Stomach (tissue), 9 donors: Measurements from ENCODE around the gene TBXAS1. TPM values are rescaled to one million over a fixed set of nuclear protein-coding genes. Genes with fewer than 3 reads are reported as not detected.

Experiments
- DNase-seq, 2 donors: peaks; one replicate each; pipeline versions ENCODE4 v3.0.0 to v3.0.0-alpha.2; 2013 to 2019
- H3K27ac ChIP-seq, 5 donors: fragments of 200-600 bp in 4 of 5; sonication (generic) in 4 of 5; one replicate each; pipeline ENCODE4 v1.5.1; 2013 to 2019; ENCODE audit warnings: mild to moderate bottlenecking in 1 of 5, moderate library complexity in 1 of 5
- H3K27me3 ChIP-seq, 3 donors: fragments of 200-600 bp; sonication (generic); one replicate each; pipeline ENCODE4 v1.5.1; 2017 to 2019; ENCODE audit warnings: mixed run types in 1 of 3
- H3K36me3 ChIP-seq, 4 donors: fragments of 200-600 bp; sonication (generic); 1 replicate in 3 of 4; 2 replicates in 1 of 4; pipeline ENCODE4 v1.5.1; 2016 to 2019
- H3K4me1 ChIP-seq, 4 donors: fragments of 200-600 bp; sonication (generic); one replicate each; pipeline ENCODE4 v1.5.1; 2016 to 2019
- H3K4me3 ChIP-seq, 4 donors: fragments of 200-600 bp; sonication (generic) in 3 of 4; one replicate each; pipeline ENCODE4 v1.5.1; 2016 to 2019; ENCODE audit warnings: mild to moderate bottlenecking in 1 of 4
- H3K9me3 ChIP-seq, 4 donors: fragments of 200-600 bp; sonication (generic); one replicate each; pipeline ENCODE4 v1.5.1; 2016 to 2019
- EP300 ChIP-seq: sonication (generic); formaldehyde crosslinking; IDR thresholded peaks from one replicate; pipeline ENCODE4 v1.6.1; 2017; ENCODE audit warnings: antibody characterized with exemption
- POLR2A ChIP-seq, 4 donors: fragments of 450-650 bp; IDR thresholded peaks; one replicate each; pipeline ENCODE4 v1.6.1; 2016; ENCODE audit warnings: antibody characterized with exemption in 4 of 4, control low read depth in 2 of 4, mild to moderate bottlenecking in 1 of 4, moderate library complexity in 1 of 4
- POLR2AphosphoS5 ChIP-seq, 3 donors: sonication (generic); formaldehyde crosslinking; IDR thresholded peaks; one replicate each; pipeline ENCODE4 v1.6.1; 2016; ENCODE audit warnings: antibody characterized with exemption in 3 of 3
- WGBS, 5 donors: extraction: QIAGEN DNeasy Blood & Tissue Kit in 3 of 5; methylation state at CpG; one replicate each; pipeline versions ENCODE4 v1.1.5 to v1.1.7; 2013 to 2018; 5-methylcytosine and 5-hydroxymethylcytosine counted together
- intact Hi-C: fragments of 100-400 bp; cut with DNase I; formaldehyde crosslinking; loops from one replicate; pipeline ENCODE4 v1.15.1; 2023; ENCODE audit warnings: low total_unique reads
- polyA plus RNA-seq, 3 donors: library from polyadenylated mRNA; stranded (reverse); fragments of 200-250 nt; gene quantifications; one replicate each; pipeline ENCODE4 v1.2.3, GENCODE V29; 2013
- total RNA-seq, 5 donors: library from RNA; depleted of rRNA; stranded (reverse); fragments of >200 nt; gene quantifications; one replicate each; pipeline versions ENCODE4 v1.1.0 to v1.2.3, GENCODE V29; 2014 to 2016
- TF ChIP-seq, protein P1 (sequence below), 7 experiments: fragments of 450-650 bp in 4 of 7; fragments of 200-600 bp in 3 of 7; sonication (generic) in 3 of 7; IDR thresholded peaks; one replicate each; pipeline ENCODE4 v1.5.1; 2016 to 2019; ENCODE audit warnings: antibody characterized with exemption in 7 of 7, control low read depth in 2 of 7, mild to moderate bottlenecking in 1 of 7
- donor health status: healthy with polysubstance abuse.
- donor health status: Bipolar disorder and iron deficiency.
- donor health status: healthy.

The TBXAS1 gene
- total and polyA plus RNA-seq, 8 donors: 1.4 to 92.8 (median 15.1) TPM

DNA sequence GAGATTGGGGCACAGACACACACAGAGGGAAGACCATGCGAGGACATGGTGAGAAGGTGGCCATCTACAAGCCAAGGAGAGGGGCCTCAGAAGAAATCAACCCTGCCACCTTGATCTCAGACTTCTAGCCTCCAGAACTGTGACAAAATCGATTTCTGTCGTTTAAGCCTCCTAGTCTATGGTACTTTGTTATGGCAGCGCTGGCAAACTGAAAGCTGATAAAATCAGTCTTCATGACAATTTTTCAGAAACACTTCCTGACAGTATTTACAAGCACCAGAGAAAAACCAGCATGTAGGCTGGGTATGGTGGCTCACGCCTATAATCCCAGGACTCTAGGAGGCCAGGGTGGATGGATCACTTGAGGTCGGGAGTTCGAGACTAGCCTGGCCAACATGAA lies 229.5 kb downstream of the TBXAS1 start:
- peaks cover 9 to 32% (median 24%) of the 10 kb centered on the region in 4 donors for H3K36me3 ChIP-seq
- TF ChIP-seq EP300 (no peak), POLR2A (IDR thresholded peaks at IDR 0.05) (no peak), POLR2AphosphoS5 (IDR thresholded peaks at IDR 0.05) (no peak)
- TF ChIP-seq, protein P1, sequence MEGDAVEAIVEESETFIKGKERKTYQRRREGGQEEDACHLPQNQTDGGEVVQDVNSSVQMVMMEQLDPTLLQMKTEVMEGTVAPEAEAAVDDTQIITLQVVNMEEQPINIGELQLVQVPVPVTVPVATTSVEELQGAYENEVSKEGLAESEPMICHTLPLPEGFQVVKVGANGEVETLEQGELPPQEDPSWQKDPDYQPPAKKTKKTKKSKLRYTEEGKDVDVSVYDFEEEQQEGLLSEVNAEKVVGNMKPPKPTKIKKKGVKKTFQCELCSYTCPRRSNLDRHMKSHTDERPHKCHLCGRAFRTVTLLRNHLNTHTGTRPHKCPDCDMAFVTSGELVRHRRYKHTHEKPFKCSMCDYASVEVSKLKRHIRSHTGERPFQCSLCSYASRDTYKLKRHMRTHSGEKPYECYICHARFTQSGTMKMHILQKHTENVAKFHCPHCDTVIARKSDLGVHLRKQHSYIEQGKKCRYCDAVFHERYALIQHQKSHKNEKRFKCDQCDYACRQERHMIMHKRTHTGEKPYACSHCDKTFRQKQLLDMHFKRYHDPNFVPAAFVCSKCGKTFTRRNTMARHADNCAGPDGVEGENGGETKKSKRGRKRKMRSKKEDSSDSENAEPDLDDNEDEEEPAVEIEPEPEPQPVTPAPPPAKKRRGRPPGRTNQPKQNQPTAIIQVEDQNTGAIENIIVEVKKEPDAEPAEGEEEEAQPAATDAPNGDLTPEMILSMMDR (IDR thresholded peaks at IDR 0.05): no peak
- H3K4me1 ChIP-seq: peaks cover 35 to 56% (median 40%) of the 10 kb centered on the region in 4 donors
- intact Hi-C loops: no loop called here
- no peak for DNase-seq
- 68 to 85% (median 77%) methylated on average over 7 of the region's 7 CpGs for WGBS, 5 donors
- no peaks in the 10 kb centered on the region for H3K27me3 ChIP-seq
- H3K4me3 ChIP-seq: no peak overlapping the region
- no peaks in the 10 kb centered on the region for H3K9me3 ChIP-seq
- H3K27ac ChIP-seq: peak overlapping the region in 1 of 5 donors; percentile 96

DNA sequence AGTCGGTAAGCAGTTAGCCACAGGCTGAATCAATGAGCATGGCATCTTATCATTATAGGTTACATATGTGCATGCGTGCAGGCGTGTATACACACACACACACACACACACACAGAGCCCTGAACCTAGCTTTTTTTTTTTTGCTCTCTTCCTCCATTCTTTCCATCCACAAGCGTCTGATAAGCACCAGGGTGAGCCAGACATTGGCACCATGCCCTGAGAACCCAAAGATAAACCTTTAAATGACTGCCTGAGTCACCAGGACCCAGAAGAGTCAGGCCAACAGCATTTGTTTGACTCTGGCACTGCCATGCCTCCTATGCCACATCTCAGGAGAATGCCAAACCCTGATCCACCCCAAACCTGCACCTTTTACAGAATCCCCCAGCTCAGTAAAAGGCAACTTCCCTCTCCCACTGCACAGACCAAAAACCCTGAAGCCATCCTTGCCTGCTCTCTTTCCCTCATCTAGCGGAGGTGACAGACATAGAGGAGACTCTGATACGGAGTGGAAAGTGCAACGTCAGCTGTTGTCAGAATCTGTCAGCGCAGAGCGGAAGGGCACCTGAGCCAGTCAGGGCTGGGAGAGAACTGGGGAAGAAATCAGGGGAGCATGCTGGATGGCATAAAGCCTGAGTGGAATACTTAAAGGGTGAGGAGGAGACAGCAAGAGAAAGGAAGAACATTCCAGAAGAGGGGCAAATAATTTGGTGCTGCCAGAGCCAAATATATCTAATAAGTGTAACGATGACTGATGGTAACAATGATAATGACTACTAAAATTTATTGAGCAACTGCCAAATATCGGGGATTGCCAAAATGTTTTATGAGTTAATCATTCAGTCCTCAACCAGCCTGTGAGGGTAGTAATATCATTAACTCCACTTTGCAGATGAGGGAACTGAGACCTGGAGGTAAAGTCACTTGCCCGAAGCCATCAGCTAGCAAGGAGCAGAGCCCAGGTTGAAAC lies 230.5 kb downstream of the TBXAS1 start:
- H3K4me3 ChIP-seq: peak overlapping the region in 1 of 4 donors; percentile 14
- TF ChIP-seq POLR2AphosphoS5 (IDR thresholded peaks at IDR 0.05) (peak in 2 of 3 donors; percentile 28 to 78), EP300 (no peak), POLR2A (IDR thresholded peaks at IDR 0.05) (no peak)
- TF ChIP-seq, protein P1 (IDR thresholded peaks at IDR 0.05): no peak
- peak; percentile 92 to 95 for DNase-seq
- H3K9me3 ChIP-seq: no peaks in the 10 kb centered on the region
- H3K4me1 ChIP-seq: peaks cover 36 to 50% (median 41%) of the 10 kb centered on the region in 4 donors
- peaks cover 9 to 25% (median 22%) of the 10 kb centered on the region in 4 donors for H3K36me3 ChIP-seq
- peak overlapping the region; percentile 77 to 96 (median 95) for H3K27ac ChIP-seq
- intact Hi-C loops: no loop called here
- no peaks in the 10 kb centered on the region for H3K27me3 ChIP-seq
- WGBS, 5 donors: 29 to 48% (median 38%) methylated on average over 12 of the region's 12 CpGs

DNA sequence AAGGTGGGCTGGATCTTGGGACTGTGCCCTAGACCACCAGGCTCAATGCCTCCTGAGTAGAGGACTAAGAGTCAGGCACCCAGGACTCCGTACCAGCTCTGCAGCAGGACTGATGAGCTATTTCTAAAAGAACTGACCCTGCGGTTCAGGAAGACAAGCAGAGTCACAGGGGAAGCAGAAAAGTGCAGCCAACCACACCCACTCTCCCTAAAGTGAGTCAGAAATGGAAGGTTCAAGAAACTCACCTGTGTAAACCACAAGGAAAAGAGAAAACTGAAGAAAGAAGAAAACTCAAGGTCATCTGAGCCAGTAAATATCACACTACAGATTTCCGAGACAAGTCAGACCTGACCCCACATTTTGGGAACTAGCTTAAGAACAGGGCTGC lies 231.2 kb downstream of the TBXAS1 start:
- H3K4me1 ChIP-seq: peaks cover 36 to 47% (median 41%) of the 10 kb centered on the region in 4 donors
- peaks cover 9 to 23% (median 21%) of the 10 kb centered on the region in 4 donors for H3K36me3 ChIP-seq
- 75 to 84% (median 81%) methylated on average over 3 of the region's 3 CpGs for WGBS, 5 donors
- no peaks in the 10 kb centered on the region for H3K27me3 ChIP-seq
- no peaks in the 10 kb centered on the region for H3K9me3 ChIP-seq
- H3K27ac ChIP-seq: peak overlapping the region; percentile 28 to 96 (median 95)
- intact Hi-C loops: no loop called here
- no peak for DNase-seq
- TF ChIP-seq POLR2AphosphoS5 (IDR thresholded peaks at IDR 0.05): no peak
- TF ChIP-seq, protein P1 (IDR thresholded peaks at IDR 0.05): no peak
- no peak for TF ChIP-seq POLR2A (IDR thresholded peaks at IDR 0.05)
- TF ChIP-seq EP300: no peak
- H3K4me3 ChIP-seq: peak overlapping the region in 1 of 4 donors; percentile 74

DNA sequence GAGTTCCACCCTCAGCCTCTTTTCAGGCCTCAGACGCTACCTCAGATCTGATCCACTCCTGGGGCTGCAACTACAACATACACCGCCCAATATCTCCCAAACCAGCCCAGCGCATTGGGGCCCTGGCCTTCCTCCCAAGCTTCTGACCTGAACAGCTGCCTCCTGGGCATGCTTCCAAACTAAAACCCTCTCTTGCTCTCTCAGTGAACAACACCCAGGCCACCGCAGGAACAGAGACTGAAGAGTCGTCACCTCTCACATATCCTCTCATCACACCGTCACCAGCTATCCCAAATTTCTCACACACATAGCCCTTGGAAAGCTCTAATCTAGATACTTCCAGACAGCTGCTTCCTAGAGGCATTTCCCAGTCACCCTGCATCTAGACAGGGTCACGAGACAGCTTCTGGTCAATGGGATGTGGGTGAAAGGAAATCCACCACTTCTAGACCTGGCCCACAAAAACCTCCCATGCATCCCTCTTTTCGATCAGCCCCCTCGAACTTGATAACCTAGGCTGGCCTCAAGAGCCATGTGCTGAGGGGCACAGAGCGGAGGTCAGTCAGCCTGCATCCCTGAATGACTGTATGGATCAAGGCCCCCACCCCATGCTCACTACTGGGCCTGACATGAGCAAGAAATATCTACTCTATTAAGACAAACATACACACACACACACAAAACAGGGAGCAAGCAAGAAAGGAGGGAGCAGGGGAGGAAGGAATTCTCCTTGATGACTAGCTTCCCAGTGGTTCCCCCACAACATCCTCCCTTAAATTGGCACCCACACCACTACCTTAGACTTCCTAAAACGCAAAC lies 231.9 kb downstream of the TBXAS1 start:
- H3K27ac ChIP-seq: peak overlapping the region; percentile 39 to 96 (median 95)

More for the DNA sequence above, 231.9 kb downstream of the TBXAS1 start:
- WGBS, 5 donors: 62 to 82% (median 71%) methylated on average over 11 of the region's 11 CpGs
- Histone ChIP-seq H3K9me3 (no peaks in the 10 kb centered on the region), H3K4me3 (peak overlapping the region in 3 of 4 donors; percentile 66 to 75 (median 74)), H3K27me3 (no peaks in the 10 kb centered on the region), H3K4me1 (peaks cover 36 to 47% (median 41%) of the 10 kb centered on the region in 4 donors), H3K36me3 (peaks cover 9 to 18% (median 17%) of the 10 kb centered on the region in 4 donors)
- intact Hi-C loops: no loop called here
- TF ChIP-seq, protein P1 (IDR thresholded peaks at IDR 0.05): no peak
- no peak for TF ChIP-seq EP300
- peak; percentile 43 to 69 for DNase-seq
